ENCODE results near the gene NAV1. TPM values are rescaled to one million over a fixed set of nuclear protein-coding genes. Genes with fewer than 3 reads are reported as not detected.

NAV1 gene
- total and polyA plus RNA-seq, 9 of the 15 experiments (the other 6 are each of a cell fraction or from before 2014, with no cell fraction given): 0.91 to 16.8 (median 3.2) TPM

- TF ChIP-seq, protein P1, sequence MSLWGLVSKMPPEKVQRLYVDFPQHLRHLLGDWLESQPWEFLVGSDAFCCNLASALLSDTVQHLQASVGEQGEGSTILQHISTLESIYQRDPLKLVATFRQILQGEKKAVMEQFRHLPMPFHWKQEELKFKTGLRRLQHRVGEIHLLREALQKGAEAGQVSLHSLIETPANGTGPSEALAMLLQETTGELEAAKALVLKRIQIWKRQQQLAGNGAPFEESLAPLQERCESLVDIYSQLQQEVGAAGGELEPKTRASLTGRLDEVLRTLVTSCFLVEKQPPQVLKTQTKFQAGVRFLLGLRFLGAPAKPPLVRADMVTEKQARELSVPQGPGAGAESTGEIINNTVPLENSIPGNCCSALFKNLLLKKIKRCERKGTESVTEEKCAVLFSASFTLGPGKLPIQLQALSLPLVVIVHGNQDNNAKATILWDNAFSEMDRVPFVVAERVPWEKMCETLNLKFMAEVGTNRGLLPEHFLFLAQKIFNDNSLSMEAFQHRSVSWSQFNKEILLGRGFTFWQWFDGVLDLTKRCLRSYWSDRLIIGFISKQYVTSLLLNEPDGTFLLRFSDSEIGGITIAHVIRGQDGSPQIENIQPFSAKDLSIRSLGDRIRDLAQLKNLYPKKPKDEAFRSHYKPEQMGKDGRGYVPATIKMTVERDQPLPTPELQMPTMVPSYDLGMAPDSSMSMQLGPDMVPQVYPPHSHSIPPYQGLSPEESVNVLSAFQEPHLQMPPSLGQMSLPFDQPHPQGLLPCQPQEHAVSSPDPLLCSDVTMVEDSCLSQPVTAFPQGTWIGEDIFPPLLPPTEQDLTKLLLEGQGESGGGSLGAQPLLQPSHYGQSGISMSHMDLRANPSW (CRISPR knock-in tag; IDR thresholded peaks at IDR 0.05): no peak; the same call in 1 of the 2 replicates
- TF ChIP-seq ZNF449 (CRISPR knock-in tag; IDR thresholded peaks at IDR 0.05) (peak; percentile 75; the same call in 1 of the 2 replicates), E2F5 (CRISPR knock-in tag; IDR thresholded peaks at IDR 0.05) (no peak), SMAD4 (CRISPR knock-in tag; conservative IDR thresholded peaks at IDR 0.05) (peak; percentile 94), GTF2A2 (tag; IDR thresholded peaks at IDR 0.05) (no peak), ELF2 (CRISPR knock-in tag; IDR thresholded peaks at IDR 0.05) (no peak), SRSF9 (IDR thresholded peaks at IDR 0.05; ENCODE audit: borderline replicate concordance, low read depth, low read length) (no peak), NCOA4 (IDR thresholded peaks at IDR 0.05; ENCODE audit: partially characterized antibody) (no peak), KAT2B (IDR thresholded peaks at IDR 0.05; ENCODE audit: low read depth, low read length) (no peak), MYC (IDR thresholded peaks at IDR 0.05; ENCODE audit: low read depth, low read length) (peak; percentile 84), MYC (CRISPR knock-in tag; IDR thresholded peaks at IDR 0.05; ENCODE audit: borderline replicate concordance, low read depth) (peak; percentile 86), SAP30 (IDR thresholded peaks at IDR 0.05; ENCODE audit: borderline replicate concordance, insufficient read depth, low read depth, low read length, poor library complexity, severe bottlenecking) (no peak), ADNP (tag; IDR thresholded peaks at IDR 0.05) (no peak), TSC22D4 (tag; IDR thresholded peaks at IDR 0.05) (no peak), RREB1 (CRISPR knock-in tag; IDR thresholded peaks at IDR 0.05) (peak; percentile 95)
Observed at GRCh38 chr1:201566933-201567801, 28.2 kb downstream of the NAV1 start (continued).

Data from K562 (cell line).